Esophagus squamous epithelium (tissue), 4 donors: Measurements from ENCODE around the gene DENND4A.

Experiments used
- POLR2A ChIP-seq, 4 donors: fragments of 450-650 bp; IDR thresholded peaks; one replicate each; pipeline ENCODE4 v1.6.1; 2017; ENCODE audit warnings: antibody characterized with exemption in 4 of 4, mild to moderate bottlenecking in 4 of 4, moderate library complexity in 3 of 4
- TF ChIP-seq, protein P1 (sequence below), 6 experiments: fragments of 450-650 bp in 4 of 6; fragments of 200-600 bp in 2 of 6; sonication (generic) in 2 of 6; IDR thresholded peaks; one replicate each; pipeline ENCODE4 v1.5.1; 2016 to 2019; ENCODE audit warnings: antibody characterized with exemption in 6 of 6, mild to moderate bottlenecking in 4 of 6, moderate library complexity in 4 of 6

DNA sequence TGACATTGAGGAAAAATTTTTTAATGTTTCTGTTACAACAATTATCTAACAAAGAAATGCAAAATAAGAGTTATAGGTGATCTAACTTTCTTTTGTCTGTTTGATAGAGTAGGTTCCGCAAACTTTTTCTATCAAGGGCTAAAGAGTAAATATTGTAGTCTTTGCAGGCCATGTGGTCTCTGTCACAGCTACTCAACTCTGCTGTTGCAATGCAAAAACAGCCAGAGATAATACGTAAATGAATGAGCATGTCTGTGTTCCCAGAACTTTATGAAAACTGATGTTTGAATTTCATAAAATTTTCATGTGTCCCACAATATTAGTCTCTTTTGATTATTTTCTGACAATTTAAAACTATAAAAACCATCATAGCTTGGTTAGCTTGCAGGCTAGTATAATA is 97.0 kb downstream of the DENND4A start:
- TF ChIP-seq, protein P1, sequence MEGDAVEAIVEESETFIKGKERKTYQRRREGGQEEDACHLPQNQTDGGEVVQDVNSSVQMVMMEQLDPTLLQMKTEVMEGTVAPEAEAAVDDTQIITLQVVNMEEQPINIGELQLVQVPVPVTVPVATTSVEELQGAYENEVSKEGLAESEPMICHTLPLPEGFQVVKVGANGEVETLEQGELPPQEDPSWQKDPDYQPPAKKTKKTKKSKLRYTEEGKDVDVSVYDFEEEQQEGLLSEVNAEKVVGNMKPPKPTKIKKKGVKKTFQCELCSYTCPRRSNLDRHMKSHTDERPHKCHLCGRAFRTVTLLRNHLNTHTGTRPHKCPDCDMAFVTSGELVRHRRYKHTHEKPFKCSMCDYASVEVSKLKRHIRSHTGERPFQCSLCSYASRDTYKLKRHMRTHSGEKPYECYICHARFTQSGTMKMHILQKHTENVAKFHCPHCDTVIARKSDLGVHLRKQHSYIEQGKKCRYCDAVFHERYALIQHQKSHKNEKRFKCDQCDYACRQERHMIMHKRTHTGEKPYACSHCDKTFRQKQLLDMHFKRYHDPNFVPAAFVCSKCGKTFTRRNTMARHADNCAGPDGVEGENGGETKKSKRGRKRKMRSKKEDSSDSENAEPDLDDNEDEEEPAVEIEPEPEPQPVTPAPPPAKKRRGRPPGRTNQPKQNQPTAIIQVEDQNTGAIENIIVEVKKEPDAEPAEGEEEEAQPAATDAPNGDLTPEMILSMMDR (IDR thresholded peaks at IDR 0.05) = no peak
- no peak for TF ChIP-seq POLR2A (IDR thresholded peaks at IDR 0.05)
